Measurements from ENCODE around the gene ODF2.

DNA sequence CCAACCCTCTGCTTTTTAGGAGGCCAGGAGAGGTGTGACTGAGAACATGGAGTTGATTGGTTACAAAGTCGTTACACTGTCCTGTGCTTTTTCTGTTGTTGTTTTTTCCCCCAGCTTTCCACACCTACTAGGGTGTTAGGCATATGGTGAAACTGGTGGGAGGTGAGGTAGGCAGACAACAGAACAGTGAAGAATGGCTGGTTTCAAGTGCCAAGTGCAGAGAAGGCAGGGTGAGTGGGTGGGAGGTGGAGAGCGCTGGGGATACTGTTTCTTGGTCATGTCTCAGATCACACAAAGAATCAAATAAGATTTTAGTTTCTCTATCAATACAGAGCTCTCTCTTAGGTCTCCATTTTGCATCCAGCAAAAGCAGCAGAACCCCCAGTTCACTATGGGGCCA lies 94.4 kb downstream of the ODF2 start:
- TF ChIP-seq, protein P1, sequence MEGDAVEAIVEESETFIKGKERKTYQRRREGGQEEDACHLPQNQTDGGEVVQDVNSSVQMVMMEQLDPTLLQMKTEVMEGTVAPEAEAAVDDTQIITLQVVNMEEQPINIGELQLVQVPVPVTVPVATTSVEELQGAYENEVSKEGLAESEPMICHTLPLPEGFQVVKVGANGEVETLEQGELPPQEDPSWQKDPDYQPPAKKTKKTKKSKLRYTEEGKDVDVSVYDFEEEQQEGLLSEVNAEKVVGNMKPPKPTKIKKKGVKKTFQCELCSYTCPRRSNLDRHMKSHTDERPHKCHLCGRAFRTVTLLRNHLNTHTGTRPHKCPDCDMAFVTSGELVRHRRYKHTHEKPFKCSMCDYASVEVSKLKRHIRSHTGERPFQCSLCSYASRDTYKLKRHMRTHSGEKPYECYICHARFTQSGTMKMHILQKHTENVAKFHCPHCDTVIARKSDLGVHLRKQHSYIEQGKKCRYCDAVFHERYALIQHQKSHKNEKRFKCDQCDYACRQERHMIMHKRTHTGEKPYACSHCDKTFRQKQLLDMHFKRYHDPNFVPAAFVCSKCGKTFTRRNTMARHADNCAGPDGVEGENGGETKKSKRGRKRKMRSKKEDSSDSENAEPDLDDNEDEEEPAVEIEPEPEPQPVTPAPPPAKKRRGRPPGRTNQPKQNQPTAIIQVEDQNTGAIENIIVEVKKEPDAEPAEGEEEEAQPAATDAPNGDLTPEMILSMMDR (IDR thresholded peaks at IDR 0.05), result no peak
- TF ChIP-seq EP300 (IDR thresholded peaks at IDR 0.05) (no peak), POLR2A (IDR thresholded peaks at IDR 0.05) (no peak)

Data from upper lobe of left lung (tissue), 4 donors.